Fibroblast of skin of back (primary cell): ENCODE measurements around the gene ST3GAL2. TPM values are rescaled to one million over a fixed set of nuclear protein-coding genes. Genes with fewer than 3 reads are reported as not detected.

Experiments
- DNase-seq: peaks from one replicate; pipeline ENCODE4 v3.0.0-alpha.2; 2013
- polyA plus RNA-seq, 2 experiments: library from polyadenylated mRNA; unstranded; fragments of 120-200 nt; gene quantifications; one replicate each; pipeline ENCODE4 v1.2.1, GENCODE V29; 2013; ENCODE audit not compliant: insufficient read length in 2 of 2

Gene ST3GAL2
- polyA plus RNA-seq (2013, experiment 1 of 2; ENCODE audit: insufficient read length): 44.0 TPM
- polyA plus RNA-seq (2013, experiment 2 of 2; ENCODE audit: insufficient read length): 37.1 TPM

- peak; percentile 95 for DNase-seq
Measured at GRCh38 chr16:70438969-70439862, at the start of gene ST3GAL2. ST3GAL2 (minus strand) TSS chr16:70439100; CDS start chr16:70398530, 40,570 bp downstream.

- no peak for DNase-seq
Measured at GRCh38 chr16:70484867-70485266, 46.0 kb upstream of the ST3GAL2 start.

GRCh38 chr16:70483426-70483825, 44.5 kb upstream of the ST3GAL2 start:
- no peak for DNase-seq

GRCh38 chr16:70482624-70483023, 43.7 kb upstream of the ST3GAL2 start:
- no peak for DNase-seq

GRCh38 chr16:70481929-70482536, 43.1 kb upstream of the ST3GAL2 start:
- peak; percentile 58 for DNase-seq

GRCh38 chr16:70480127-70481105, 41.5 kb upstream of the ST3GAL2 start:
- no peak for DNase-seq

- peak; percentile 16 for DNase-seq
Measured at GRCh38 chr16:70478912-70479341, 40.0 kb upstream of the ST3GAL2 start.

GRCh38 chr16:70478169-70478568, 39.3 kb upstream of the ST3GAL2 start:
- DNase-seq: no peak

GRCh38 chr16:70476272-70477020, 37.5 kb upstream of the ST3GAL2 start:
- DNase-seq: peak; percentile 80

GRCh38 chr16:70475054-70475871, 36.4 kb upstream of the ST3GAL2 start:
- DNase-seq: no peak

GRCh38 chr16:70474320-70475053, 35.6 kb upstream of the ST3GAL2 start:
- DNase-seq: no peak

- DNase-seq: no peak
Measured at GRCh38 chr16:70473446-70474319, 34.8 kb upstream of the ST3GAL2 start.

GRCh38 chr16:70472786-70473433, 34.0 kb upstream of the ST3GAL2 start:
- DNase-seq: no peak

- DNase-seq: no peak
Measured at GRCh38 chr16:70470927-70471341, 32.0 kb upstream of the ST3GAL2 start.

- no peak for DNase-seq
Measured at GRCh38 chr16:70470141-70470926, 31.4 kb upstream of the ST3GAL2 start.

- DNase-seq: no peak
Measured at GRCh38 chr16:70468776-70469525, 30.1 kb upstream of the ST3GAL2 start.

GRCh38 chr16:70467608-70468007, 28.7 kb upstream of the ST3GAL2 start:
- no peak for DNase-seq
